GM12891 (cell line): ENCODE measurements around the gene PDXP.

Experiments
- POLR2A ChIP-seq: IDR thresholded peaks from 2 replicates; pipeline ENCODE4 v1.6.1; 2011; ENCODE audit warnings: low read depth, low read length, control low read depth
- POLR2AphosphoS5 ChIP-seq: IDR thresholded peaks from 2 replicates; pipeline ENCODE4 v1.6.1; 2011; ENCODE audit warnings: low read depth, low read length, control low read depth
- POU2F2 ChIP-seq: IDR thresholded peaks from 2 replicates; pipeline ENCODE4 v1.6.1; 2011; ENCODE audit warnings: low read depth, mild to moderate bottlenecking, control low read depth, low read length, moderate library complexity
- SPI1 ChIP-seq: IDR thresholded peaks from 2 replicates; pipeline ENCODE4 v1.6.1; 2011; ENCODE audit warnings: low read depth, low read length, control low read depth
- TAF1 ChIP-seq: IDR thresholded peaks from 2 replicates; pipeline ENCODE4 v1.6.1; 2011; ENCODE audit warnings: low read depth, low read length, control low read depth

DNA sequence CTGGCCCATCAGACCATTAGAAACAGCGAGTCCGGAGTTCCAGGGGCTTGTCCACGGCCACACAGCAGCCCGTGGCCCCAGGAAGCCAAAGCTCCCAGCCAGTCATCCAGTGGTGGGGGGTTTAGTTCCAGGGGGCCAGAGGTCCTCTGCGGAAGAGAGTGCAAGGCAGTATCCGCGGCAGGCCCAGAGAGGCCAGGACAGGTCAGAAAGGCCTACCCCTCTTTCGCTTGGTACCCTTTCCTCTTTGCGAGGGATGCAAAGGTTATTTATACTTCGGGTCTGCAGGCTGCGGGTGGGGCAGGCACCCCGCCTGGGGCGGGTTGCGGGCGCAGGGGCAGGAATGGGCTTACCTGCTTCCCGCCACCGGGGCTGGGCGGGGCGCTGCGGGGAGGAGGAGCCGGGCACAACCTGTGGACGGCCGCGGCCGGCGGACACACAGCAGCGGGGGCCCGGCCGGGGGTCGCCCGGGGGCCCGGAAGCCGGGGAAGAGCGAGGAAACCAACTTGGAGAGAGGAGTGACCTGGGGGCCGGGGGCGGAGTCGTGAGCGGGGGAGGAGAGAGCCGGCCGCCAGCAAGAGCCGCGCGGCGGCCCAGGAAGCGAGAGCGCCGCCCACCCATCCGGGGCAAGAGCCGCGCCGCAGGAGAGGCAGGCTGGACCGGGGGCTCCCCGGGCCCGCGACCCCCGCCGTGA lies 19.3 kb upstream of the PDXP start, which contains the start of gene SH3BP1:
- TF ChIP-seq POLR2AphosphoS5 (no peak), POLR2A (no peak), SPI1 (no peak), TAF1 (no peak), POU2F2 (no peak)
